Kidney (tissue), 14 donors: ENCODE results near the gene TECRL. TPM values are rescaled to one million over a fixed set of nuclear protein-coding genes. Genes with fewer than 3 reads are reported as not detected.

Experiments used
- DNase-seq, 5 donors: peaks; one replicate each; pipeline ENCODE4 v3.0.0-alpha.2; 2013 to 2020
- FAIRE-seq: peaks from 2 replicates; lab custom pipeline; 2012; peaks lifted over from hg19 to GRCh38; lab: Jason Lieb, UNC
- H3K27ac ChIP-seq, 2 donors: one replicate each; pipeline ENCODE4 v1.7.0; 2013; ENCODE audit warnings: low read depth in 2 of 2, low read length in 2 of 2, inconsistent platforms in 1 of 2
- H3K27me3 ChIP-seq: one replicate; pipeline ENCODE4 v1.7.1; 2013; ENCODE audit warnings: low read length, inconsistent platforms; ENCODE audit not compliant: control insufficient read depth, insufficient read depth
- H3K36me3 ChIP-seq, 3 donors: one replicate each; pipeline versions ENCODE4 v1.7.0 to v1.7.1; 2013; ENCODE audit warnings: low read length in 3 of 3, control low read depth in 1 of 3, inconsistent platforms in 1 of 3; ENCODE audit not compliant: insufficient read depth in 3 of 3, control insufficient read depth in 2 of 3
- H3K4me1 ChIP-seq, 3 donors: one replicate each; pipeline versions ENCODE4 v1.7.0 to v1.7.1; 2013; ENCODE audit warnings: low read length in 3 of 3, inconsistent platforms in 1 of 3, low read depth in 1 of 3; ENCODE audit not compliant: control insufficient read depth in 2 of 3, insufficient read depth in 2 of 3
- H3K4me3 ChIP-seq, 3 donors: one replicate each; pipeline versions ENCODE4 v1.7.0 to v1.8.1; 2013; ENCODE audit warnings: low read length in 3 of 3, control low read depth in 1 of 3, inconsistent platforms in 1 of 3
- H3K9ac ChIP-seq, 3 donors: one replicate each; pipeline versions ENCODE4 v1.7.0 to v1.7.1; 2013; ENCODE audit warnings: low read length in 3 of 3, control low read depth in 1 of 3, inconsistent platforms in 1 of 3
- H3K9me3 ChIP-seq, 3 donors: one replicate each; pipeline versions ENCODE4 v1.7.0 to v1.7.1; 2013; ENCODE audit warnings: low read length in 3 of 3, control low read depth in 1 of 3, inconsistent platforms in 1 of 3; ENCODE audit not compliant: control insufficient read depth in 2 of 3, insufficient read depth in 1 of 3
- intact Hi-C: fragments of 100-400 bp; cut with DNase I; formaldehyde crosslinking; loops from one replicate; pipeline ENCODE4 v1.11.1; 2022
- polyA plus RNA-seq: library from polyadenylated mRNA; stranded (reverse); fragments of 350-450 nt; fragmentation: Illumina TruSeq; extraction: RNeasy Lipid Tissue Mini Kit (QIAGEN cat#74804); gene quantifications from one replicate; pipeline ENCODE4 v1.2.3, GENCODE V29; 2014; ENCODE audit warnings: low read depth, low replicate concordance; ENCODE audit not compliant: insufficient read depth
- total RNA-seq: library from RNA; stranded (reverse); fragmentation: NEBNext Ultra II Directional; extraction: Animal tissue kit (Norgen Biotek cat#: 25700); gene quantifications from one replicate; pipeline ENCODE4 v1.2.1, GENCODE V29; 2021
- TF ChIP-seq, protein P1 (sequence below): IDR thresholded peaks from 3 replicates; pipeline ENCODE4 v1.5.1; 2012; ENCODE audit warnings: mild to moderate bottlenecking, moderate library complexity, borderline replicate concordance; ENCODE audit not compliant: insufficient read depth; ENCODE audit errors: extremely low read depth
- donor health status: control.
- donor health status: control.
- donor health status: control.
- donor health status: control.
- donor health status: control.
- donor health status: DM: yes; HTN: yes; CAD: no.
- donor health status: Normal renal cell carcinoma (clear cell type).

The TECRL gene
- total and polyA plus RNA-seq, 2 donors from 2014 or later: not detected

DNA sequence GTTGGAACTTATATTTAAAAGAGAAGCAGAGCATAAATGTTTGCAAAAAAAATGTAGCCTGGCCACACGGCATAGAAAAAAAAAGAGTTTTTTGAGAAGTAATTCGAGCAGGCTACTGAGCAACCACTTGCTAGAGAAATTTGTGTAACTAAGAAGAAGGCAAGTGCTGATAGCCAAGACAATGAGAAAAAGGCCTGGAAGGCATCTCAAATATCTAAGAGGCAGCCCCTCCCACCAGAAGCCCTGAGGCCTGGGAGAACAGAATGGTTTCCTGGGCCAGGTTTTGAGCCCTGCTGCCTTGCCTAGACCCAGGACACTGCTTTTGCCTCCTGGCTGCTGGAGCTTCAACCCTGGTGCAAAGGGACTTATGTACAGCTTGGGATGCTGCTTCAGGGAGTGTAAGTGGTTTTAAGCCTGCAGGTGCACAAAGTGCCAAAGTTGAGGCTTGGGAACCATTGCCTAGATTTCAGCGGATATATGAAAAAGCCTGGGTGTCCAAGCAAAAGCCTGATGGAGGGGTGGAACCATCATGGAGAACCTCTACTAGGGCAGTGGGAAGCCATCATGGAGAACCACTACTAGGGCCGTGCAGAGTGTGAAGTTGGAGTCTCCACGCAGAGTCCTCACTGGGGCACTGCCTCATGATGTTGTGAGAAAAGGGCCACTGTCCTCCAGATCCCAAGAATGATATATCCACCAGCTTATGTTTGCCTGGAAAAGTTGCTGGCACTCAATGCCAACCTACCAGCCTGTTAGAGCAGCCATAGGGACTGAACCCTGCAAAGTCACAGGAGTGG lies 9.7 kb downstream of the TECRL start:
- DNase-seq (no peak), FAIRE-seq (no peak)
- Histone ChIP-seq H3K27ac (no peak overlapping the region), H3K4me1 (no peaks in the 10 kb centered on the region), H3K9ac (no peak overlapping the region), H3K36me3 (no peaks in the 10 kb centered on the region), H3K4me3 (no peak overlapping the region), H3K27me3 (no peaks in the 10 kb centered on the region), H3K9me3 (no peaks in the 10 kb centered on the region)
- intact Hi-C loops: no loop called here
- TF ChIP-seq, protein P1, sequence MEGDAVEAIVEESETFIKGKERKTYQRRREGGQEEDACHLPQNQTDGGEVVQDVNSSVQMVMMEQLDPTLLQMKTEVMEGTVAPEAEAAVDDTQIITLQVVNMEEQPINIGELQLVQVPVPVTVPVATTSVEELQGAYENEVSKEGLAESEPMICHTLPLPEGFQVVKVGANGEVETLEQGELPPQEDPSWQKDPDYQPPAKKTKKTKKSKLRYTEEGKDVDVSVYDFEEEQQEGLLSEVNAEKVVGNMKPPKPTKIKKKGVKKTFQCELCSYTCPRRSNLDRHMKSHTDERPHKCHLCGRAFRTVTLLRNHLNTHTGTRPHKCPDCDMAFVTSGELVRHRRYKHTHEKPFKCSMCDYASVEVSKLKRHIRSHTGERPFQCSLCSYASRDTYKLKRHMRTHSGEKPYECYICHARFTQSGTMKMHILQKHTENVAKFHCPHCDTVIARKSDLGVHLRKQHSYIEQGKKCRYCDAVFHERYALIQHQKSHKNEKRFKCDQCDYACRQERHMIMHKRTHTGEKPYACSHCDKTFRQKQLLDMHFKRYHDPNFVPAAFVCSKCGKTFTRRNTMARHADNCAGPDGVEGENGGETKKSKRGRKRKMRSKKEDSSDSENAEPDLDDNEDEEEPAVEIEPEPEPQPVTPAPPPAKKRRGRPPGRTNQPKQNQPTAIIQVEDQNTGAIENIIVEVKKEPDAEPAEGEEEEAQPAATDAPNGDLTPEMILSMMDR: no peak

DNA sequence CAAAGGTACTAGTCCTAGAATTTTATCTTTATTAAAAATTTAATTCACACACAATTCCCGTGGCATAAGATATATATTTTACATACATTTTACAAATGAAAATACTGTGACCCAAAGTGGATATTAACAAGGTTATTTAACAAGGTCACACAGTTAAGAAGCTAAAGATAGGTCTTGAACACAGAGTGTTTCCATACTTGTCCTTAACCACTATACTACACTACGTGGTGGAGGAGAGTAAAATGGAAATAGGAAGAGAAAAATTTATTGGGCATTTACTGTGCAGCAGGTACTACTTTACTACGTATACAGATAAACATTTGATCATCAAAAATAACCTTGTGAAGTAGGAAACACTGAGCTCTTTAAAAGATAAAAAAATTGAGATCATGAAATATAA lies 14.8 kb downstream of the TECRL start:
- FAIRE-seq (no peak), DNase-seq (no peak)
- no peaks in the 10 kb centered on the region for H3K36me3 ChIP-seq
- no peaks in the 10 kb centered on the region for H3K9me3 ChIP-seq
- no peaks in the 10 kb centered on the region for H3K27me3 ChIP-seq
- H3K4me3 ChIP-seq: no peak overlapping the region
- no peaks in the 10 kb centered on the region for H3K4me1 ChIP-seq
- no peak overlapping the region for H3K9ac ChIP-seq
- TF ChIP-seq, protein P1: no peak
- H3K27ac ChIP-seq: no peak overlapping the region
- intact Hi-C loops: no loop called here

DNA sequence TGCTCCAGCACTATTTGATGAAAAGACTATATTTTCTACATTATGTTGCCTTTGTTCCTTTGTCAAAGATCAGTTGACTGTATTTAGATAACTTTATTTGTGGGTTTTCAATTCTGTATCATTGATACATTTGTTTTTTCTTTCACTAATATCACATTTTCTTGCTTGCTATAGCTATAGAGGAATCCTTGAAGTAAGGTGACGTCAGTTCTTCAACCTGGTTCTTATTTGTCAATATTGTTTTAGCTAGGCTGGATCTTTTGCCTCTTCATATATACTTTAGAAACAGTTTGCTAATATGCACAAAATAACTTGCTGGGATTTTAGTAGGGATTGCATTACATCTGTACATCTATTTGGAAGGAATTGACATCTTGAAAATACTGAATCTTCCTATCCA lies 21.0 kb downstream of the TECRL start:
- H3K4me1 ChIP-seq: no peaks in the 10 kb centered on the region
- H3K27ac ChIP-seq: no peak overlapping the region
- TF ChIP-seq, protein P1: no peak
- intact Hi-C loops: no loop called here
- no peak overlapping the region for H3K9ac ChIP-seq
- no peak for FAIRE-seq
- DNase-seq: no peak
- no peaks in the 10 kb centered on the region for H3K27me3 ChIP-seq
- H3K4me3 ChIP-seq: no peak overlapping the region
- H3K36me3 ChIP-seq: no peaks in the 10 kb centered on the region
- no peaks in the 10 kb centered on the region for H3K9me3 ChIP-seq
